Measurements from ENCODE around the gene TIAM2. TPM values are rescaled to one million over a fixed set of nuclear protein-coding genes. Genes with fewer than 3 reads are reported as not detected.

The TIAM2 gene
- total and polyA plus RNA-seq, 2 experiments from 2014 or later: 5.5 to 16.9 TPM

DNA sequence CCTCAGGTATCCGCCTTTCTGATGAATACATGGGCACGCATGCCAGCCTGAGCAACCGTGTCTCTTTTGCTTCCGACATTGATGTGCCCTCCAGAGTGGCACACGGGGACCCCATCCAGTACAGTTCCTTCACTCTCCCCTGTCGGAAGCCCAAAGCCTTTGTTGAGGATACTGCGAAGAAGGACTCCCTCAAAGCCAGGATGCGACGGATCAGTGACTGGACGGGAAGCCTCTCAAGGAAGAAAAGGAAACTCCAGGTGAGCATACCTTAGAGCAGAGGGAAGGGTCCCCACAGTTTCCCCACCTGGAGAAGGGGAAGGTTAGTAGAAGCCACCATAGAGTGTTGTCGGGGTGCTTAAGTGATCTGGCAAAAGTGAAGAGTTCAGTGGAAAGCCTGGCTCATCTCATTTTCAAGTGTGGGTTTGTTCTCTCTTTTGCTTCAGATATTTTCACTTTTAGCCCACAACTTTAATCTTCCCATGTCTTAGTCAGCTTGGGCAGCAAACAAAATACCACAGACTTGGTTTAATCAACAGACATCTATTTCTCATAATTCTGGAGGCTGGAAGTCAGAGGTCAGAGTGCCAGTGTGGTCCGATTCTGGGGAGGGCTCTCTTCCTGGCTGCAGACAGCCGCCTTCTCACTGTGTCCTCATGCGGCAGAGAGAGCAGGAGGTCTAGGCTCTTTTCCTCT lies 135.2 kb downstream of the TIAM2 start:
- Histone ChIP-seq H4K20me1 (ENCODE audit: insufficient read depth, poor library complexity, severe bottlenecking) (no peaks in the 10 kb centered on the region), H3K36me3 (replicated peaks; ENCODE audit: insufficient read depth, low read depth) (no peaks in the 10 kb centered on the region), H3K9me3 (ENCODE audit: low read depth) (no peaks in the 10 kb centered on the region), H2AFZ (no peak overlapping the region), H3K4me3 (no peak overlapping the region), H3K4me1 (ENCODE audit: insufficient read depth) (no peaks in the 10 kb centered on the region), H3K9me2 (replicated peaks; ENCODE audit: insufficient read depth) (no peaks in the 10 kb centered on the region), H3K4me2 (no peak overlapping the region), H3K27me3 (no peaks in the 10 kb centered on the region), H3K79me2 (no peaks in the 10 kb centered on the region), H3K27ac (no peak overlapping the region)
- TF ChIP-seq EZH2 (IDR thresholded peaks at IDR 0.05; ENCODE audit: borderline replicate concordance): no peak
- TF ChIP-seq, protein P1, sequence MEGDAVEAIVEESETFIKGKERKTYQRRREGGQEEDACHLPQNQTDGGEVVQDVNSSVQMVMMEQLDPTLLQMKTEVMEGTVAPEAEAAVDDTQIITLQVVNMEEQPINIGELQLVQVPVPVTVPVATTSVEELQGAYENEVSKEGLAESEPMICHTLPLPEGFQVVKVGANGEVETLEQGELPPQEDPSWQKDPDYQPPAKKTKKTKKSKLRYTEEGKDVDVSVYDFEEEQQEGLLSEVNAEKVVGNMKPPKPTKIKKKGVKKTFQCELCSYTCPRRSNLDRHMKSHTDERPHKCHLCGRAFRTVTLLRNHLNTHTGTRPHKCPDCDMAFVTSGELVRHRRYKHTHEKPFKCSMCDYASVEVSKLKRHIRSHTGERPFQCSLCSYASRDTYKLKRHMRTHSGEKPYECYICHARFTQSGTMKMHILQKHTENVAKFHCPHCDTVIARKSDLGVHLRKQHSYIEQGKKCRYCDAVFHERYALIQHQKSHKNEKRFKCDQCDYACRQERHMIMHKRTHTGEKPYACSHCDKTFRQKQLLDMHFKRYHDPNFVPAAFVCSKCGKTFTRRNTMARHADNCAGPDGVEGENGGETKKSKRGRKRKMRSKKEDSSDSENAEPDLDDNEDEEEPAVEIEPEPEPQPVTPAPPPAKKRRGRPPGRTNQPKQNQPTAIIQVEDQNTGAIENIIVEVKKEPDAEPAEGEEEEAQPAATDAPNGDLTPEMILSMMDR (IDR thresholded peaks at IDR 0.05; ENCODE audit: poor library complexity): no peak
- TF ChIP-seq EZH2phosphoT487 (IDR thresholded peaks at IDR 0.05; ENCODE audit: low read depth, severe bottlenecking, unreplicated experiment): no peak
- no peak for DNase-seq (ENCODE audit: low spot score)
- WGBS (ENCODE audit: low lambda C conversion rate, missing lambda C conversion rate): 97% methylated on average over 14 of the region's 14 CpGs

DNA sequence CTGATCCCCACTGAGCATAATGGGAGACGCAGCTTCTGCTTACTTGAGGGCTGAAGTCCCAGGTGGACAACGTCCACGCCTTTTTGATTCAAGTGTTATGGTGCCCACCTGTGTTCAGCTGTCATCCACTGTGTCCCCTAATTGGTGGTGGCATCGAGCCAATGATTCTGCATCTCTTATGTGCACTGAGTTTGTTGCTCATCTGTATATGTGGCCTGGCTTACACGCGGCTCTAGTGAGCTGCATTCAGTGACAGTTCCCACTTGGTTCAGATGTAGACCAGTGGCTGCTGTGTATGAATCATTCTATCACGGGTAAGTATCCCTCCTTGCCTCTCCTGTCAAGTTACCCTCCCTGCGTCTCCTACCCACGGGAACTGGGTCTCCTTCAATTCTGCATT lies 137.5 kb downstream of the TIAM2 start:
- H3K27ac ChIP-seq: no peak overlapping the region
- no peaks in the 10 kb centered on the region for H3K36me3 ChIP-seq (replicated peaks; ENCODE audit: insufficient read depth, low read depth)
- no peak overlapping the region for H2AFZ ChIP-seq
- H3K27me3 ChIP-seq: no peaks in the 10 kb centered on the region
- no peak for DNase-seq (ENCODE audit: low spot score)
- H3K9me3 ChIP-seq (ENCODE audit: low read depth): no peaks in the 10 kb centered on the region
- no peak overlapping the region for H3K4me3 ChIP-seq
- no peaks in the 10 kb centered on the region for H3K4me1 ChIP-seq (ENCODE audit: insufficient read depth)
- H3K79me2 ChIP-seq: no peaks in the 10 kb centered on the region
- no peak overlapping the region for H3K4me2 ChIP-seq
- no peaks in the 10 kb centered on the region for H4K20me1 ChIP-seq (ENCODE audit: insufficient read depth, poor library complexity, severe bottlenecking)
- no peaks in the 10 kb centered on the region for H3K9me2 ChIP-seq (replicated peaks; ENCODE audit: insufficient read depth)
- TF ChIP-seq EZH2 (IDR thresholded peaks at IDR 0.05; ENCODE audit: borderline replicate concordance): no peak
- TF ChIP-seq, protein P1 (IDR thresholded peaks at IDR 0.05; ENCODE audit: poor library complexity): no peak
- no peak for TF ChIP-seq EZH2phosphoT487 (IDR thresholded peaks at IDR 0.05; ENCODE audit: low read depth, severe bottlenecking, unreplicated experiment)
- WGBS (ENCODE audit: low lambda C conversion rate, missing lambda C conversion rate): 90% methylated on average over 9 of the region's 9 CpGs

- DNase-seq (ENCODE audit: low spot score): no peak
- Histone ChIP-seq H2AFZ (no peak overlapping the region), H3K27me3 (no peaks in the 10 kb centered on the region), H3K79me2 (no peaks in the 10 kb centered on the region), H3K4me1 (ENCODE audit: insufficient read depth) (peaks cover 17% of the 10 kb centered on the region), H3K36me3 (replicated peaks; ENCODE audit: insufficient read depth, low read depth) (no peaks in the 10 kb centered on the region), H3K4me3 (no peak overlapping the region), H4K20me1 (ENCODE audit: insufficient read depth, poor library complexity, severe bottlenecking) (no peaks in the 10 kb centered on the region), H3K9me2 (replicated peaks; ENCODE audit: insufficient read depth) (no peaks in the 10 kb centered on the region), H3K9me3 (ENCODE audit: low read depth) (no peaks in the 10 kb centered on the region), H3K4me2 (no peak overlapping the region), H3K27ac (no peak overlapping the region)
- WGBS (ENCODE audit: low lambda C conversion rate, missing lambda C conversion rate): 78% methylated on average over 1 of the region's 1 CpG
- TF ChIP-seq, protein P1 (IDR thresholded peaks at IDR 0.05; ENCODE audit: poor library complexity): no peak
- TF ChIP-seq EZH2 (IDR thresholded peaks at IDR 0.05; ENCODE audit: borderline replicate concordance): no peak
- no peak for TF ChIP-seq EZH2phosphoT487 (IDR thresholded peaks at IDR 0.05; ENCODE audit: low read depth, severe bottlenecking, unreplicated experiment)
Observed at GRCh38 chr6:155141002-155141401, 145.9 kb downstream of the TIAM2 start.

All from hepatocyte (in vitro differentiated cells).